GM19452 (cell line): Measurements from ENCODE around the gene RGP1.

Experiments
- ATAC-seq: cut with Tn5 transposase; IDR thresholded peaks from one replicate; pipeline ENCODE4 v1.9.1; 2021; ENCODE audit not compliant: unreplicated experiment

RGP1 gene

GRCh38 chr9:35748858-35749514 lies at the start of gene RGP1, which contains the start of gene GBA2:
Gene RGP1, plus strand, starts transcription at chr9:35749287. Its CDS starts 469 bp downstream, at chr9:35749756.
Gene GBA2, minus strand, starts transcription at chr9:35749228. Its CDS starts 524 bp downstream, at chr9:35748704.
- peak; percentile 86 for ATAC-seq

- ATAC-seq, result no peak
These were observed 49.1 kb upstream of the RGP1 start for GRCh38 chr9:35700031-35700430.

DNA sequence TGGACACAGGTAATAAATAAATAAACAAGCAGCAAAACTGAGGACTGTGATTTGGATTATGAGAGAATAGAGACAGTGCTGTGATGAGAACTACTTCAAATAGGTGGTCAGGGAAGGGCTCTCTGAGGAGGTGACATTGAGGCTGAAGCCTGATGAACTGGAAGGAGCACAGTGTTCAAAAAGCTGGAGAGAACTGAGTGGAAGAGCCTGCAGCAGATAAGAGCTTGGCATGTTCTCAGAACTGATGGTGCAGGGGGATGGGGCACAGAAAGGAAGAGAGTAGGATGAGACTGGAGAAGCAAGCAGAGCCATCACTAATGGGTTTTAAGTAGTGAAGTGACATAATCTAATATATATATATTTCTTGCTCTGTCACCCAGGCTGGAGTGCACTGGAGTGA lies 48.1 kb upstream of the RGP1 start:
- no peak for ATAC-seq

DNA sequence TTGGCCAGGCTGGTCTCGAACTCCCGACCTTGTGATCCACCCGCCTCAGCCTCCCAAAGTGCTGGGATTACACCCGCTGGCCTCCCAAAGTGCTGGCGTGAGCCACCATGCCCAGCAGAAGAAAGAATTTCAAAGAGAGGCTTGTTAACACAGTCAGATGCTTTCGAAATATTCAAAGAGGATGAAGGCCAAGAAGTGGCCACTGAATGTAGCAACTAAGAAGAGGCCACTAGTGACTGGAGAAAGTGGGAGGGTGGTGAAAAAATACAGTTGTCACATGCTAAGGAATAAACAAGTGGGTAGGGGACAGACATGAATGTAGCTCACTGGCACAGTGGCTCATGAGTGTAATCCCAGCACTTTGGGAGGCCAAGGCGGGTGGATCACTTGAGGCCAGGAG lies 46.4 kb upstream of the RGP1 start:
- ATAC-seq, result no peak

DNA sequence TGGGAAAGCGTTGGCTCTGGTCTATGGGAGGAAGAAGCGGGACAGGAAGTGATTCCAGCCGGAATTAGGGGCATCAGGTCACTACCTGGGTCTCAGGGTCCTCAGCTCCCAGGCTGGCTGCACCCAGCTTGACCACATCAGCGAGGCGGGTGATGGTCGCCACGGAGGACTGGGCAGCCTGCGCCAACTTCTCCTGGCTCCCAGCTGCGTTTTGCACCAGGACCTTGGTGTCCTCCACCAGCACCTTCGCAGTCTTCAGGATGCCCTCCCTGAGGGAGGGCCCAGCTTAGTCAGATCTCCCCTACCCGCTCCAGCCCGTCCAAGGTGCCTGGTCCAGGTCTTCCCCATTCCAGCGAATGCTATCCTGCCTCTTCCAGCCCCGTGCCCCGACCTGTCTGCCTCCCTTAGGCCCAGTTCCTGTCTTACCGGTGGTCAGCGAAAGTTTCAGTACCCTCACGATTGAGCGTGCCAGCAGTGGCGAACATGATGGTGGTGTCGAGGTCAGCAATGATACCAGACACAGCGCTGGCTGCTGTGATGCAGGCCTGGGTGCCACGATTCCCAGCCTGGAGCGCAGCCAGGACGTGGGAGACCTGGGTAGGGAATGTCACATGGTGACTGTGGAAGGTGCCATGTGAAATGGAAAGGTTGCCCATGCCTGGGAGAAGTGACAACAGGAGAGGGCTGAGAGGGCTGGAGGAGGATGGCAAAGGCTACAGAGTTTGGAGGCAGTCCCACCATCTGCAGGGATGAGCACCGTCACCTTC lies 45.0 kb upstream of the RGP1 start:
- no peak for ATAC-seq

GRCh38 chr9:35705372-35705771 lies 43.7 kb upstream of the RGP1 start:
- no peak for ATAC-seq

GRCh38 chr9:35705836-35706430 lies 43.2 kb upstream of the RGP1 start:
- ATAC-seq, result no peak

DNA sequence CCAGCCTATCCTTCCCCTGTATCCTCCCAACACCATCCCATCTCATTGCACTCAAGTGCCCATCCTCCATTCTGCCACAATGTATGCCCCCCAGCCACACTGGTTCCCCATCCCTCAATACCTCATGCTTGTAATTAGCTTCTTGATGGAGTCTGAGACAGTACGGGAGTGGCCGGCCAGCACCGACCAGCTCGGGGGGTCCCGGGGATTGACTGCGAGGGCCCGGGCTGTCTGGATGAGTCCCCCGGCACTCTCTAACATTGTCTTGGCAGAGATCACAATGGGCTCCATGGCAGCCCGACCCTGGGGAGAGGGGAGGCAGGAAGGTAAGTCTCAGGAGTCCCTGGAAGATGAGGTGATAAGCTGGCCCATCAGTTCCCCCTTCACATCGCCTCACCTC lies 42.1 kb upstream of the RGP1 start:
- no peak for ATAC-seq

GRCh38 chr9:35708146-35708545 lies 40.9 kb upstream of the RGP1 start:
- no peak for ATAC-seq

DNA sequence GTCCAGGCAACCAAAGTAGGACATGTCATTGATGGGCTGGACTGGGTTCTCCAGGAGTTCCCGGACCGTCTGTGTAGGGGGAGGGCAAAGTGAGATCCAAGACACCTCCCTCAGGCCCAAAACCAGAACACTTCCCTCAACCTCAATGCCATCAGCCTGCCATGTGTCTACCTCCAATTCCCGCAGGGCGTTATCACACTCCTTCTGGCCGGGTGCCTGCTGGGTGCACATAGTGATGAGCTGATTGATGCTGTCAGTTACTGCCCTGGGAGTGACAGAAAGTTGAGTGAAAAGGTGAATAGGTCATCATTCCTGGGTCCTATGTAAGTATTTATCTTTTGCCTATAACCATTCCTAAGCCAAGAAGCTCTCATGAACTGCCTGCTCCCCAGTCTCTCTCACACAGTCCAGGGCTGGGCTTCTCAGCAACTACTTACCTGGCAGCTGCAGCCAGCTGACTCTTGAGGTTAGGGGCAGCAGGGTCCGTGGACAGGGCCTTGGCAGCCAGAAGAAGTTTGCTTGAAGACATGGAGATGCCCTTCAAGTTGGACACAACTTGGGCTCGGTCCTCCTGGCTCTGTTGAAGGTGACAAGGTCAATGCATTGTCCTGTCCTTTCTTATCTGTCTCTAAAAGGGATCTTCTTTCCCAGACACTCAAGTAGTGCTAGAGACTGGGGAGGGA lies 38.1 kb upstream of the RGP1 start:
- ATAC-seq, result no peak

DNA sequence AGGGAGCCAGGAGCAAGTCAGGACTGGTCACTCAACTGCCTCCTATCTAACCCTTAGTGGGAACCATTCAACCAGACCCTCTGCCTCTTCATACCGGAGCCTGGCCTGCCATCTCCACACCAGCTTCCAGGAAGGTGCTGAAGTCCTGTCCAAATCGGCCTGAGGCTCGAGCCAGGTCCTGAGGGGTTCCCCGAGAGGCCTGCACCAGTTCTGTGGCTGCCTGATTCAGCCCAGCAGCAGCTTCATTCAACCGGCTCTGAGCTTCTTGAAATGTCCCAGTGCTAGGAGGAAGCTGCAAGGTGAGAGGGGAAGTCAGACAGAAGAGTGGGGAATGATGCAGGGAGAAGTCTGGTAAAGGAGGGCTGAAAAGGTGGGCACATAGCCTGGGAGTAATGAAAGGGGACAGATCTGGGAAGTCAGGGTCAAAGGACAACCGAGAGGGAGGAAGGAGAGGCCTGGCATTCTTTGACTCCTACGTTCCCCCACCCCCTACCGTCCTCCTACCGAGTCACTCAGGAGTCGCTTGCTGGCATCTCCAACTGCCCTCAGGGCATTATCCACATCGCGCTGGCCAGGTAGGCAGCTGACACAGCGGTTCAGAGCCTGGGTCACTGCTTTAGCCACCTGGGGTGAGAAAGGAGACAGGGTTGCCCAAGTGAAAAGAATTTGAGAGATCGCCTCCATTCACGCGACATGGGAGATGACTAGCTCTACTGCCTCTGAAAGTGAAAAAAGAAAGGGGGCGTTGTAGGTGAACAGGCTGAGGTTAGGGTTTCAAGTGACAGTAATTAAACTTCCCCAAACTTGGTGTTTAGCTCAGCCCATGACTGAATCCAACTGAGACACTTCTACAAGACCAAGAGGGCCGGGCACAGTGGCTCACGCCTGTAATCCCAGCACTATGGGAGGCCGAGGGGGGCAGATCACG lies 37.3 kb upstream of the RGP1 start:
- no peak for ATAC-seq

- no peak for ATAC-seq
These were observed 36.2 kb upstream of the RGP1 start for GRCh38 chr9:35712762-35713400.

DNA sequence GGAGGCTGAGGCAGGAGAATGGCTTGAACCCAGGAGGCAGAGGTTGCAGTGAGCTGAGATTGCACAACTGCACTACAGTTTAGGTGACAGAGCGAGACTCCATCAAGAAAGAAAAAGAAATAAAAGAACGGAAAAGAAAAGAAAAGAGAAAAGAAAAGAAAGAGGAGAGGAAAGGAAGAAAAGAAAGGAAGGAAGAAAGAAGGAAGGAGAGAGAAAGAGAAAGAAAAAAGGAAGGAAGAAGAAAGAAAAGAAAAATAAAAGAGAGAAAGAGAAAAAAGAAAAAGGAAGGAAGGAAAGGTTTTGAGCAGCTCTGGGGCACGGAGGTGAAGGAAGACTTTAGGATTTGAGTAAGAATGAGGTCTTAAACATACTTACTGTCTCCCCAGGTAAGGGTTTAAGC lies 35.5 kb upstream of the RGP1 start:
- ATAC-seq, result no peak

- ATAC-seq, result no peak
These were observed 35.0 kb upstream of the RGP1 start for GRCh38 chr9:35714123-35714522.

DNA sequence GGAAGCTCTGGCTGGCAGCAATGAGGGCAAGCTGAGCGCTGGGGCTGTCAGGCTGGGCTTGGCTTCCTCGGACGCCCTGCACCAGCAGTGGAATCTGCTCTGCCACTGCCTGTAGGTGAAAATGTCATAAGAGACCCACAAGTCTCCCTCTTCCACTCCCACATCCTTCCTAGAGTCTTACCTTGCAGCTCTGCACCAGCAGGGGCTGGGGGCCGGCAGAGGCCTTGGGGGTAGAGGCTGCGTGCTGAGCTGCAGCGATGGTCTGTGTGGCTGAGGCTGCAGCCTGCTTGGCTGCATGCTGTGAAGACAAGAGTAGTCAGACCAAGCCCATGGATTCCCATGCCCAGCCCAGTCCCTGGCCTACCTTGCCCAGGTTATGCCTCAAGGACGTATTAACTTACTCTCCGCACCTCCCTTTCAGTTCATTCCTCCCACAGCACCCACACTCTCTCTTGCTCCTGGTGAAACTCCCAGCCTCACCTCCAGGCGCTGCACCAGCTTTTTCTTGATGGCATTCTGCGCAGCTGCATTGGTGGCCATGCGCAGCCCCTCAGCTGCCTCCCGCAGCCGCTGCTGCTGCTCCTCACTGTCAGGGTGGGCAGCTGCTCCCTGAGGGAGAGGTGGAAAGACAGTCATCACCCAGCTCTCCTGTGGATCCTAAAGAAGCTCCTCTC lies 34.4 kb upstream of the RGP1 start:
- no peak for ATAC-seq

DNA sequence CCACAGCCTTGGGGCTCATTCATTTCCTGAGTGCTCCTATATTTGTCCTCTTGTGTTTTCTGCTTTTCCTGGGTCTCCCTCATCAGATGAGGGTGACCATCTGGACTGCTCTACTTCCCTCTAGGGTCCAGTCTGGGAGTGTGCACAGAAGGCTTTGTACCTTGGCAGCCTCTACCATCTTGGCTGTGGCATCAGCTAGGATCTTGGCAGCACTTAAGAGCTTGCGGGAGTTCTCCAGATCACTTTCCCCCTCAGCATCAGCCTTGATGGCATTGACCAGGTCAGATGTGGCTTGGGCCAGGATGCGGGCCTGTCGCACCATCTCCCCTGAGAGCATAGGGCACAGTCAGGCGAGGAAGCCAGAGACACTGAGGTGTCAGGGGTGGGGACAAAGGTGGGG lies 32.9 kb upstream of the RGP1 start:
- ATAC-seq, result no peak

GRCh38 chr9:35717132-35717870 lies 31.8 kb upstream of the RGP1 start:
- no peak for ATAC-seq

GRCh38 chr9:35718721-35719511 lies 30.2 kb upstream of the RGP1 start:
- ATAC-seq, result no peak
